Fibroblast of lung (primary cell): ENCODE measurements around the gene CT47C1. TPM values are rescaled to one million over a fixed set of nuclear protein-coding genes. Genes with fewer than 3 reads are reported as not detected.

Experiments
- DNase-seq, 2 donors: peaks; one replicate each; pipeline versions ENCODE4 v3.0.0 to v3.0.0-alpha.2; 2010; ENCODE audit warnings: low read depth in 2 of 2
- H2AFZ ChIP-seq: 2 replicates; pipeline ENCODE4 v1.5.1; 2012; ENCODE audit warnings: low read length, control low read depth, inconsistent platforms
- H3K27ac ChIP-seq: 2 replicates; pipeline ENCODE4 v1.5.1; 2011; ENCODE audit warnings: low read length, control low read depth; ENCODE audit not compliant: insufficient read depth
- H3K27me3 ChIP-seq: 2 replicates; pipeline ENCODE4 v1.5.1; 2011; ENCODE audit warnings: mild to moderate bottlenecking, low read length; ENCODE audit not compliant: control insufficient read depth, insufficient read depth
- H3K36me3 ChIP-seq: 2 replicates; pipeline ENCODE4 v1.5.1; 2011; ENCODE audit warnings: low read length; ENCODE audit not compliant: control insufficient read depth, insufficient read depth
- H3K4me1 ChIP-seq: 2 replicates; pipeline ENCODE4 v1.5.1; 2011; ENCODE audit warnings: low read length; ENCODE audit not compliant: control insufficient read depth, insufficient read depth; ENCODE audit errors: extremely low read depth
- H3K4me2 ChIP-seq: 2 replicates; pipeline ENCODE4 v1.5.1; 2011; ENCODE audit warnings: low read length, control low read depth; ENCODE audit not compliant: insufficient read depth; ENCODE audit errors: extremely low read depth
- H3K4me3 ChIP-seq, 4 experiments: fragments of 200-600 bp in 1 of 4; sonication (generic) in 1 of 4; replicated peaks in 1 of 4; 2 replicates each; pipeline ENCODE4 v1.5.1; 2011 to 2016; ENCODE audit warnings: low read length in 4 of 4, low read depth in 3 of 4, mild to moderate bottlenecking in 3 of 4, control low read depth in 2 of 4, inconsistent platforms in 1 of 4, mixed read lengths in 1 of 4; ENCODE audit not compliant: insufficient read depth in 1 of 4; ENCODE audit errors: control extremely low read depth in 1 of 4
- H3K79me2 ChIP-seq: 2 replicates; pipeline ENCODE4 v1.5.1; 2012; ENCODE audit warnings: mild to moderate bottlenecking, low read length, inconsistent platforms; ENCODE audit not compliant: control insufficient read depth, insufficient read depth
- H3K9ac ChIP-seq: 2 replicates; pipeline ENCODE4 v1.5.1; 2011; ENCODE audit warnings: mild to moderate bottlenecking, low read length, control low read depth; ENCODE audit not compliant: insufficient read depth
- H3K9me3 ChIP-seq: 2 replicates; pipeline ENCODE4 v1.5.1; 2012; ENCODE audit warnings: low read depth, low read length; ENCODE audit not compliant: control insufficient read depth, insufficient read depth
- H4K20me1 ChIP-seq: 2 replicates; pipeline ENCODE4 v1.5.1; 2011; ENCODE audit warnings: low read length; ENCODE audit not compliant: control insufficient read depth, insufficient read depth; ENCODE audit errors: extremely low read depth
- EZH2 ChIP-seq: IDR thresholded peaks from 2 replicates; pipeline ENCODE4 v1.5.1; 2012; ENCODE audit warnings: low read length, control low read depth, mild to moderate bottlenecking; ENCODE audit errors: missing control alignments
- polyA plus RNA-seq, 2 donors: library from polyadenylated mRNA; depleted of rRNA in 1 of 2; stranded (reverse) in 1 of 2; unstranded in 1 of 2; fragments of >200 nt; gene quantifications; 2 replicates each; pipeline ENCODE4 v1.2.1, GENCODE V29; 2011 to 2012; ENCODE audit warnings: missing spikeins in 1 of 2
- total RNA-seq: library from RNA; depleted of rRNA; stranded (reverse); fragments of >200 nt; gene quantifications from 2 replicates; pipeline ENCODE4 v1.2.1, GENCODE V29; 2014
- TF ChIP-seq, protein P1 (sequence below), 2 donors: IDR thresholded peaks in 1 of 2; conservative IDR thresholded peaks in 1 of 2; 1 replicate in 1 of 2; 2 replicates in 1 of 2; pipeline ENCODE4 v1.5.1; 2011 to 2012; ENCODE audit warnings: low read length in 2 of 2, control low read depth in 1 of 2, inconsistent platforms in 1 of 2, low read depth in 1 of 2, mild to moderate bottlenecking in 1 of 2

CT47C1 gene
- total and polyA plus RNA-seq, 2 donors (not counting 1 experiment from before 2014, with no cell fraction given): not detected

DNA sequence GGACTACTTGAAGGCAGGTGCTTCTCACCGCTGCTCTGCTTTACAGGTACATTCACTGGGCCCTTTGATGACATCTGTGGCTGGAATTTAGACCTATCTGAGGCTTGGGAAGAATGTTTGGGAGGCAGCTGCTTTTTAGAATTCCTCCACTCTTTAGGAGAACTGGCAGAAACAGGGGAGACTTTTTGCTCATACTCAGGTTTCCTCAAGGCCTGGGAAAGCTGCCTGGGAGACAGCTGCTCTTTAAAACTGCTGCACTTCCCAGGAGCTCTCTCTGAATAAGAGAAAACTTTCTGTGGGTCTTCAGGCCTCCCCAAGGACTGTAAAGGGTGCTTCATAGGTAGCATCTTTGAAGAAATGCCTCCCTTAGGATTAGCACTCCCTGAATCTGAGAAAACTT, 14.3 kb downstream of the CT47C1 start:
- no peak overlapping the region for H3K4me2 ChIP-seq
- no peaks in the 10 kb centered on the region for H3K36me3 ChIP-seq
- DNase-seq: no peak
- H3K4me1 ChIP-seq: no peaks in the 10 kb centered on the region
- no peak overlapping the region for H3K9ac ChIP-seq
- H3K27ac ChIP-seq: no peak overlapping the region
- no peak overlapping the region for H3K4me3 ChIP-seq
- no peaks in the 10 kb centered on the region for H4K20me1 ChIP-seq
- no peak overlapping the region for H2AFZ ChIP-seq
- H3K9me3 ChIP-seq: no peaks in the 10 kb centered on the region
- H3K27me3 ChIP-seq: peaks cover 2% of the 10 kb centered on the region
- TF ChIP-seq EZH2: no peak
- TF ChIP-seq, protein P1, sequence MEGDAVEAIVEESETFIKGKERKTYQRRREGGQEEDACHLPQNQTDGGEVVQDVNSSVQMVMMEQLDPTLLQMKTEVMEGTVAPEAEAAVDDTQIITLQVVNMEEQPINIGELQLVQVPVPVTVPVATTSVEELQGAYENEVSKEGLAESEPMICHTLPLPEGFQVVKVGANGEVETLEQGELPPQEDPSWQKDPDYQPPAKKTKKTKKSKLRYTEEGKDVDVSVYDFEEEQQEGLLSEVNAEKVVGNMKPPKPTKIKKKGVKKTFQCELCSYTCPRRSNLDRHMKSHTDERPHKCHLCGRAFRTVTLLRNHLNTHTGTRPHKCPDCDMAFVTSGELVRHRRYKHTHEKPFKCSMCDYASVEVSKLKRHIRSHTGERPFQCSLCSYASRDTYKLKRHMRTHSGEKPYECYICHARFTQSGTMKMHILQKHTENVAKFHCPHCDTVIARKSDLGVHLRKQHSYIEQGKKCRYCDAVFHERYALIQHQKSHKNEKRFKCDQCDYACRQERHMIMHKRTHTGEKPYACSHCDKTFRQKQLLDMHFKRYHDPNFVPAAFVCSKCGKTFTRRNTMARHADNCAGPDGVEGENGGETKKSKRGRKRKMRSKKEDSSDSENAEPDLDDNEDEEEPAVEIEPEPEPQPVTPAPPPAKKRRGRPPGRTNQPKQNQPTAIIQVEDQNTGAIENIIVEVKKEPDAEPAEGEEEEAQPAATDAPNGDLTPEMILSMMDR (conservative IDR thresholded peaks at IDR 0.05 in 1 of 2, IDR thresholded peaks at IDR 0.05 in 1 of 2; ENCODE audit: low read depth in 1 of 2, low read length in 2 of 2): no peak
- no peaks in the 10 kb centered on the region for H3K79me2 ChIP-seq

DNA sequence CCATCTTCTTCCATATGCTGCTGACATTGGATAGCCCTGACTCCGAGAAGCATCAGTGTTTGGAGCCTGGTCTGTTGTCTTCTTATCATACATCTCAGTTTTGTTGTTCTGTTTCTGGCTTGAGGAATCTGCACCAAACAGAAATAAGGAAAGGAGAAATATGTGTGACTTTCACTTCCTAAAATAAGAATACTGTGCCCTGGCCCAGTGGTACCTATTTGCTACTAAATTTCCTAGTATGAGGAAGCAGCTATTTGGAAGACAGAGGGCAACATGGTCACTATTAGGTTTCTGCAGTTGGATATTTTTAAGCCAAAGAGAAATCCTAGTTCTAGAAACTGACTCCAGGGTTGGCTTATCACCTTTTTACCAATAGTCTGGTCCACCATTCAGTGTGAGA, 16.8 kb downstream of the CT47C1 start:
- H3K9ac ChIP-seq: no peak overlapping the region
- H4K20me1 ChIP-seq: no peaks in the 10 kb centered on the region
- H3K4me1 ChIP-seq: no peaks in the 10 kb centered on the region
- no peak overlapping the region for H3K27ac ChIP-seq
- H3K36me3 ChIP-seq: no peaks in the 10 kb centered on the region
- no peaks in the 10 kb centered on the region for H3K79me2 ChIP-seq
- no peaks in the 10 kb centered on the region for H3K9me3 ChIP-seq
- H3K4me3 ChIP-seq: no peak overlapping the region
- peaks cover 2% of the 10 kb centered on the region for H3K27me3 ChIP-seq
- no peak overlapping the region for H3K4me2 ChIP-seq
- DNase-seq: no peak
- H2AFZ ChIP-seq: no peak overlapping the region
- no peak for TF ChIP-seq EZH2
- TF ChIP-seq, protein P1 (conservative IDR thresholded peaks at IDR 0.05 in 1 of 2, IDR thresholded peaks at IDR 0.05 in 1 of 2; ENCODE audit: low read depth in 1 of 2, low read length in 2 of 2): no peak

DNA sequence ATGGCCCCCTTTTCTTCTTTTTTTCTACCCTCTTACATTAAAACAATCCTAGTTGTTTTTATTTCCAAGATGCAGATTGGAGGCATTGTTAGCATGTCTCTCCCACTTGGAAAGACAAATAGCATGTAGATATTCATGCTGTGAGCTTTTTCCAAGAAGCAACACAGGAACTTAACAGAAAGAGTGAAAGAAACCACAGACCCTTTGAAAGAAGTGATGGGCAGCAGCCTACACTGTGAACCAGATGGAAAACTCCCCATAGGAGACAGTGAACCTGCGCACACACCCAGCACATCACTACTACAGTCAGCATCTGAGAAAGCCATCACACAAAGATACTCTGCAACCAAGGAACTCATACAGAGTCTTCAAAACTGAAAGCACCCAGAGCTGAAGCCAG, 17.8 kb downstream of the CT47C1 start:
- H3K4me1 ChIP-seq: no peaks in the 10 kb centered on the region
- no peak overlapping the region for H2AFZ ChIP-seq
- H4K20me1 ChIP-seq: no peaks in the 10 kb centered on the region
- DNase-seq: no peak
- H3K4me2 ChIP-seq: no peak overlapping the region
- no peak overlapping the region for H3K4me3 ChIP-seq
- H3K36me3 ChIP-seq: no peaks in the 10 kb centered on the region
- TF ChIP-seq, protein P1 (conservative IDR thresholded peaks at IDR 0.05 in 1 of 2, IDR thresholded peaks at IDR 0.05 in 1 of 2; ENCODE audit: low read depth in 1 of 2, low read length in 2 of 2): no peak
- no peak for TF ChIP-seq EZH2
- no peak overlapping the region for H3K27ac ChIP-seq
- no peaks in the 10 kb centered on the region for H3K9me3 ChIP-seq
- no peaks in the 10 kb centered on the region for H3K79me2 ChIP-seq
- H3K9ac ChIP-seq: no peak overlapping the region
- peaks cover 2% of the 10 kb centered on the region for H3K27me3 ChIP-seq
